ENCODE results near the gene TTC21A.
A peak's percentile ranks its signal among the peaks of the same experiment; 100 is the strongest.

Gene TTC21A

DNA sequence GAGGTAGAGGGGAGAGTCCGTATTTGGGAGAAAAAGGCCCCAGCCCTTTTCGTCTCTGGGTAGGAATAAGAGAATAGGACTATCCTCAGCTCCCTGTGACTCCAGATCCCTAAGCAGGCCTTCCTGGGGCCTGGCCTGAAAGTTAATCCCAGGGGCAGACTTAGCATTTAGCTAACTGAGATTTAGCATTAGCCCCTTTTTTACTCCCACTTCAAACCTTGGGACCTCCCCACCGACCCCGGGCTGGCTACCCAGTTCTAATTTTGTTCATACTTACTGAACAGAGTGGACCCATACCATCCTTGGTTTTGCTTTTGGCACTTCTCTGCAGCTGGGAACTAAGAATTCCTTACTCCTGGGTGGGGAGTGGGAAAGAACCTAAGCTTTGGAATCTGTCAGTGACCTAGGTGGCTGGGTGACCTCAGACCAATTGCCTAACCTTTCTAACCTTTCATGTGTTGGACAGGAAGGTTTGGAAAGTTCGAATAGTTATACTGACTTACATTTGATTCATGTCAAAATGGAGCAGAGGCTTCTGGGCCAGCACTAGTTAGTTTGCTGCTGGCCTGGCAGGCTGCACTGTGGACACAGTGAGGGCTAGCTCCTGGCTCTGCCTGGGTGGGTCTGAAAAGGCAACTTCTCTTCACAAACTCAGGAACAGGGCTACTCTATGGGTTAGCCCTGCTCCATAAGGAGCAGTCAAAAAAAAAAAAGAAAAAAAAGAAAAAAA is 11.6 kb downstream of the TTC21A start:
- no peak for DNase-seq

DNA sequence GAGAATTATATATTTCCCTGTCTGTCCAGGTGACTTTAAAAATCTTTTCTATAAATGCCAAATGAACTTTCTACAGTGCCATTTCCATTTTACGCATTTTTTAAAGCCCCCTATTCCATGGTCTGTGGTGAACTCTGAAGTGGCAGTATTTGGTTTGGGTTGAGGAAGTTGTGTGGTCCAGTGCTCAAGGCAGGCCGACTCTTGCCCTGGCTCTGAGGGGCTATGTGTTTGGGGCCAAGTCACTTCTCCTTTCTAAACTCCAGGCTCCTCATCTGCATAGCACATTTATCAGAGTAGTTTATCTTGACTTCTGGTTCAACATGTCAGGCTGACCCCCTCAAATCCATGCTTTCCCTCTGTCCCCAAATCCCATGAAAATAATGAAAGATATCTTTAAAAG is 14.1 kb downstream of the TTC21A start:
- no peak for DNase-seq

DNA sequence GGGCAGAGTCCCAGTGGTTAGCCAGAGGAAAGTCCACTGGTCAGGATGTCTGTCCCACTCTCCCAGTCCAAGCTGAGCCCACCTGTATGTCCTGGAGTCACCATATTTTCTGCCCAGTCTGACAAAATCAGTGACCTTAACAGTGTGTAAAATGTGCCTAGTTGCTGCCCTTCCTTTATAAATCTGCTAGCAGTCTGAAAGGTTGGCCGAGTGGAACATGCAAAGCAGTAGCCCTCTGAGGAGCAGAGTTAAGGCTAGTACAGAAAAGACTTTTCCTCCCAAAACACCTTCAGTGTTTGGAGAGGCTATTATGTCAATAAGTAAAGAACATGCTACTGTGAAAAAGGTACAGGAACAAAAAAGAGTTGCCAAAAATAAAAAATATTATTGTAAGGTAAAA is 15.3 kb downstream of the TTC21A start:
- no peak for DNase-seq

DNA sequence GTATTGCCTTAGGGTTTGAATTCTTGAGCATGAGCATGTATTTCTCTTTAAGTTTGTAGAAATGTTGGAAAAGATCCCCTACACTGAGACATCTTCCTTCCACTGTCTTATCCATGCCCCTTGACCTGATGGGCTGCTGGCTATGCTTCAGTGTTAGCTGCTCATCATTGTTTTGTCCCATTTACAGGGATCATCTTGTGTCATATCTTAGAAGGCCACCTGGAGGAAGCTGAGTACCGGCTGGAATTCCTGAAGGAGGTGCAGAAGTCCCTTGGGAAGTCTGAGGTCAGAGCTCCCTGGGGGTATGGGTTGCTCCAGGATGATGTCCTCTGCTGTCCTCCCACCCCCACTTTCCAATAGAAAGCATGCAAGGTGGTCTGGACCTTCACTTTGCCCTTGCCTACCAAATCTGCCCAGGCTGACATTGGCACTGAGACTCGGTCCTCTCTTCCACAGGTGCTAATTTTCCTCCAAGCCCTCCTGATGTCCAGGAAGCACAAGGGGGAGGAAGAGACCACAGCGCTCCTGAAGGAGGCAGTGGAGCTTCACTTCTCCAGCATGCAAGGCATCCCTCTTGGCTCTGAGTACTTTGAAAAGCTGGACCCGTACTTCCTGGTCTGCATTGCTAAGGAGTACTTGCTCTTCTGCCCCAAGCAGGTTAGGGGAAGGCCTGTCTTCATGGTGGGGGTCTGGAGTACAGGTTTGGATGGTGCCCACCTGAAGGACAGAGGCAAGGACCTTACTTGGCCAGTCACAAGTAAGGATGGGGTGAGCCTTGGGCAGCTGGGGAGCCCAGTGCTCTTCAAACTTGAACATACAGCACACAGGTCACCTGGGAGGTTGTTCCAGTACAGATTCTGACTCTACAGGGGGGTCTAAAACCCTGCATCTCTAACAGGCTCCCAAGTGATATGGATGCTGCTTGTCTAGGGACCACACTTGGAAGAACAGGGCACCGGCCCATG is 17.7 kb downstream of the TTC21A start:
- DNase-seq = no peak

DNA sequence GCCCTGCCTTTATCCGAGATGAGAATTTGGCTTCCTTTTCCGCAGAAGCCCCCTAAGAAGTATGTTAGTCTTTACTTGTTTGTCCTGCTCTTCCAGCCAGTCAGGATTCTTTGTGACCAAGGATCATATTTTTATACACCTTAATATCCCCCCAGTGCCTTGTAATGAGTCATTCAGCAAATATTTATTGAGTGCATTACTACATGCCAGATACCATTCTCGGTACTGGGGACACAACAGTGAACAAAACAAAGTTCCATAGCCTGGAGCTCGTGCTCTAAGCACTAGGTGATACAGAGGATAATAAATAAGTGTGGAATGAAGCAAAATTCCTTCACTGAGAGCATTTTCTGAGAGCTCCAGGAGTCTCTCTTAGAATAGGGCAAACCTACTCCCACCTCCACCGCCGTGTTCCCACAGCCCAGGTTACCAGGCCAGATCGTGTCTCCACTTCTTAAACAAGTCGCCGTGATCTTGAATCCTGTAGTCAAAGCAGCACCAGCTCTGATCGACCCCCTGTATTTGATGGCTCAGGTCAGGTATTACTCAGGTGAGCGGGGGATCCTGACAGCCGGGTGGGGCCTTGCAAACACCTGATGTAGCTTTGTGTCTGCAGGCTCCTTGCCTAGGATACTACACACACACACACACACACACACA is 18.5 kb downstream of the TTC21A start:
- no peak for DNase-seq

DNA sequence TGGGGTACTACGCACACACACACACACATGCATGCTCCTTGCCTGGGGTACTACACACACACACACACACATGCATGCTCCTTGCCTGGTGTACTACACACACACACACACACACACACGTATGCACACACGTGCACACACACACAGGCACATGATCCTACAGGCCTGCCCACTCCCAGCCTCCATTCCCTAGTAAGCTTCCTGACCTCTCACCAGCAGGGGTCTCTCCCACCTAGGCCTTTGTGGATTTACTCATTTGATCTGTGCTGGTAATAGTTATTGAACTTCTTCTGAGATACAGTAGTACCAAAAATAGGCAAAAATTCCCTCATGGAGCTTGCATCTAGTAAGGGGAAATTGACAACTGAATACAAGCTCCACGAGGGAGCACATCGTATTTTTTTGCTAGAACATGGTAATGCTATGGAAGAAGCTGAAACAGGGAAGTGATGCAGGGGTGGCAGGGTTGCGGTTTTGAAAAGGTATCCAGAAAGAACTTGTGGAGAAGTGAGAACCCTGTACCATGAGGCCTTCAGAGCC is 19.1 kb downstream of the TTC21A start:
- peak; percentile 29 for DNase-seq

DNA sequence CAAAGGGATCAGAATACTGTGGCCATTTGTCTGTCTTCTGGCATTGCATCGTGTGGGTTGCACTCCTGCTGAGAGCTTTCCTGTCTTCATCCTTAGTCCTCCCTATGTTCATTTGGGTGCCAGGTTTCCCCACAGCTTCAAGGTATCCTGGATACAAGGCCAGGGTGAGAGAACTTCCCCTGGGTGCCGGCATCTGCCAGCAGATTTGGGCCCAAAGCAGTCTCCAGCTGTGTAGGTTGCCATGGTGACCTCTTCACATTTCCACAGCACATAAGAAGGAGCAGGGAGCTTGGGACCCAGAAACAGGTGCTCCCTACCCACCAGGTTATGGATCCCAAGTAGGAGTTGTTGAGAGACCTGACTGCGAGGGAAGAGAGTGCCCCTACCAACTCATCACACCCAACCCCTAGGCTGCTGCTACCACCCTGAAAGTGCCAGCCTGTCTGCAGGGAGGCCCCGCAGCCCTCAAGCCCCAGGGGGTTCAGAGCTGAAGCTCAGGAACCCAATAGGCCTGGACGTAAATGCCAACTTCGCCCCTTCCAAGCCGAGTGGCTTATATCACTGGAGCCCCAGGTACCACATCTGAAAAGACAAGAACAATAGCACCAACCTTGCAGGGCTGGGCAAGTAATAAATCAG is 19.9 kb downstream of the TTC21A start:
- DNase-seq = no peak

DNA sequence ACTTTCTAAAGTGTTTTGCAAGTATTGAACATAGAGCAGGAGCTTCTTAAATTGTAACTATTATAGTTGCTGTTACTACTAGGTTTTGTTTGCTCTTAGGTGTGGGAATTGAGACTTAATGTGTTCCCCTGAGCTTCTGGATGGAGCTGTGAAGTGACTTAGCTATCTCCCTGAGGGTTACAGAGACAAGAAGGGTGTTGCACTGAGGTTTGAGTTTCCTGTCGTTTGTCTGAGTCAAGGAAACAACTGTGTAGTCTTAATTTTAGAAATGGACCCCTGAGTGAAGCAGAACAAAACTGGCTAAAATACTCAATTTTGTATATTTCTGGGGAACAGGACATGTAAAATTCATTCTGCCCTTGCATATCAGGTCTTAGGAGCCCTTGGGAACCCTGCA is 20.4 kb downstream of the TTC21A start:
- no peak for DNase-seq

DNA sequence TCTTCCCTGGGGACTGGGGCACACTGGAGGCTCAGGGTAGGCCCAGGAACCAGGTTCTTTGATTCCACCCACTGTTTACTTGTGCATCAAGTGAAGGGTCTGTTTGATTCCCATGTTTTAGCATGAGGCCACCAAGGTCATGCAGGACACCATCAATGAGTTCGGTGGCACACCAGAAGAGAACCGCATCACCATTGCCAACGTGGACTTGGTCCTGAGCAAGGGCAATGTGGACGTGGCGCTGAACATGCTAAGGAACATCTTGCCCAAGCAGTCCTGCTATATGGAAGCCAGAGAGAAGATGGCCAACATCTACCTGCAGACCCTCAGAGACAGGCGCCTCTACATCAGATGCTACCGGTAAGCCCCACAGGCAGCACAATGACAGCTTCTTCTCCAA is 21.5 kb downstream of the TTC21A start:
- no peak for DNase-seq

DNA sequence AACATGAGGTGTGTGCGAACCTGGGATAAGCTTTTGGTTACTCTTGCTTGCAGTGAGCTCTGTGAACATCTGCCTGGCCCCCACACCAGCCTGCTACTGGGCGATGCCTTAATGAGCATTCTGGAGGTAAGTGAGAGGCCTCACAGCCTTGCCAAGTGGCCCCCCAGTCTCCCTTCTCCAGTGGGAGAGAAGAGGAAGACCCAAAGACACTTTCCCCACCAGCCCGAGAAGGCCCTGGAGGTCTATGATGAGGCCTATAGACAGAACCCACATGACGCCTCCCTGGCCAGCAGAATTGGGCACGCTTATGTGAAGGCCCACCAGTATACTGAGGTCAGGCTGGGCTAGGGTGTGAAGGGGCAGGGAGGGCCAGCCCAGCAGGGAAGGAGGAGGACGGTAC is 22.5 kb downstream of the TTC21A start:
- DNase-seq = no peak

DNA sequence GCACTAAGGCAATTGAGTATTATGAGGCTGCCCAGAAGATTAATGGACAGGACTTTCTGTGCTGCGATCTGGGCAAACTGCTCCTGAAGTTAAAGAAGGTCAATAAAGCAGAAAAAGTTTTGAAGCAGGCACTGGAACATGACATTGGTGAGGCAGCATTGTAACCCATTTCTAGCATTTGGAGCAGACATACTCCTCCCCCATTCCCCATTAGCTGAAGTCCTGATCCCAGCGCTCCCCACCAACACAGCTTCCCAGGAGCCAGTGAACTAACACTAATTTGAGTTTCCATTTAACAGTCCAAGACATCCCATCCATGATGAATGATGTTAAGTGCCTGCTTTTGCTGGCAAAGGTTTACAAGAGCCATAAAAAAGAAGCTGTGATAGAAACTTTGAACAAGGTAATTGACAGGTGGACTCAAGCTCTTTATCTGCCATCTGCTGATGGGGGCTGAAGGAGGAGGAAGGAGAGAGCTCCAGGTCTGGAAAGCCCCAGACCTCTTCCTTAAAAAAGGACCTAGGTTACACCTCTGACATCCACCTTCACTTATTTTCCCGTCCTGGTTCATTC is 23.3 kb downstream of the TTC21A start:
- no peak for DNase-seq

DNA sequence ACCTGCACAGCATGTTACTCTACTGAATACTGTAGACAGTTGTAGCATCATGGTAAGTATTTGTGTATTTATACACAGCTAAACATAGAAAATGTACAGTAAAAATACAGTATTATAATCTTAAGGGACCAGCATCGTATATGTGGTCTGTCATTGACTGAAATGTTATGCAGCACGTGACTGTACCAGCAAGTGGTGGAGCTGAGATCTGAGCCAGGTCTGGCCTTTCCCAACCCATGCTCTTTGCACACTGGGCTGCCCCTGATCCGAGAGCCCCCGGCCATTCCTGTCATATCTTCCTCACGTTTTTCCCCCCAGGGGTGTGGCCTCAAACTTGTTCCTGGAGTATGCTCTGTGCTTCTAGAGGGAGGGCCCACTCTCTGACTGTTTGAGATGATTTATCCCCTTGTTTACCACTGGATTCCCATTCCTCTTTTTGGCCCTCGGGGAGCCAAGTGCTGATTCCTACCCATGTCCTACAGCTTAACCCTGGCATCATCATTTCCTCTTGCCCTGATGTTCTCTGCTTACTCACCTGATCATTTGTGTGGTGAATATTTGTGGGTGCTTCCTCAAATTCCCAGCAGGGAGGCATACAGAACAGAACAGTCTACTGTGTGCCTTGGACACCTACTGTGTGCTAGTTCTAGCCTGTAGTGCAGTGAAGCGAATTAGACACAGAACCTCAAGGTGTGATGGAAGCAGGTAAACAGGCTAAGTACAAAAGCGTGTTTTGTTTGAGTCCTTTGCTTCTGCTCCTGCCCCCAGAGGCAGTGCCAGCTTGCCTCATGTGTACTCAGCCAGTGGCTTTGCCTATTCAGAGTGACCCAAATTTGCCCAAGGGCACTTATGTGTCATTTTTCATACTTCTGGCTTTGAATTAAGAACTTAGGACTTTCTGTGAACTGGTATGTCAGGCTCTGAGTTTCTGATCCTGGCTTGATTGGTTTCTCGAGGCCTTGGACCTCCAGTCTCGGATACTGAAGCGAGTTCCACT is 24.9 kb downstream of the TTC21A start:
- DNase-seq = no peak

DNA sequence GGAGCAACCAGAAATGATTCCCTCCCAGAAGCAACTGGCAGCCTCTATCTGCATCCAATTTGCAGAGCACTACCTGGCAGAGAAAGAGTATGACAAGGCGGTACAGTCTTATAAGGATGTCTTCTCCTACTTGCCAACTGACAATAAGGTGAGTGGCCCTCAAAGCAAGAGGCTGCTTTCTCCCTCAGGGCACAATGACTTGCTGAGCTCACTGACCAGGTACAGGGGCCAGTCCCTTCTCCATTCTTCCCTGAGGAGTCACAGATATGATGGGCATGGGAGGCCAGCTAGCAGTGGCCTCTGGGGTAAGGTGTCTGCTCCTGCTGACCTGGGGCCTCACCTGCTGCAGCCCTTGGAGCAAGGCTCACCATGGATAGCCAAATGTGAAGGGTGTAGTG is 25.6 kb downstream of the TTC21A start:
- DNase-seq = no peak

DNA sequence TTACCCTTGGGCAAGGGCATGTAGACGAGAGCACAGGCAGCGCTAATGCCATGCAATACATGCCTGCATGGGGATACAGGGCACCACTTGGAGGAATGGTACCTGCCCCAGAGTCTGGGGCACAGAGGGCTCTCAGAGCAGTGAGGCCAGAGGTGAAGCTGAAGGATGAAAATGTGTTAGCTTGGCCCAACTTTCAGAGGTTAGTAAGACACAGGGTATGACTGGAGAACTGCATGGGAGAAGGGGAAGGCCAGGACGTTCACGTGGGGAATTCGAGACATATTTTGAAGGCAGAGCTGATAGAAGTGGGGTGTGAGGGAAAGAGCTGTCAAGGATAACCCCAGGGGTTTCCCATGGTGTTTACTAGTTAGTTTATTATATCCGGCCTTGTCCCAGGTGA is 26.3 kb downstream of the TTC21A start:
- DNase-seq = no peak

DNA sequence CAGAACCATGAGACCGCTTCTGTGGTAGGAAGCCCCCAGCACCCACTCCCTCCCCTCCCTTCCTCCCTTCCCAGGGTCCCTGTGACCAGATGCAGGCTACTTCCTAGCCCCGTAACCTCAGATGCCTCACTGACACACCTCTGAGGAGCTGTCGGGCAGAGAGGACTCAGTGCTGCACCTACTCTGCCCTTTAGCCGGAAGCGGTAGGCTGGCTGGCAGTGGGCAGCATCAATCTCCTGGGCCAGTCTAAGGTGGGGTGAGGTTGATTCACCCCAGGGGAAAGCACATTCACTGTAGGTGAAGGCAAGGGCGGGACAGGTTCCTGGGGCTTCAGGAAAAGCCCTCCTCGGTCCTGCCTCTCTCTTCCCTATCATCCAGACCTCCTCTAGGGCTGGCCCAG is 26.8 kb downstream of the TTC21A start:
- no peak for DNase-seq

DNA sequence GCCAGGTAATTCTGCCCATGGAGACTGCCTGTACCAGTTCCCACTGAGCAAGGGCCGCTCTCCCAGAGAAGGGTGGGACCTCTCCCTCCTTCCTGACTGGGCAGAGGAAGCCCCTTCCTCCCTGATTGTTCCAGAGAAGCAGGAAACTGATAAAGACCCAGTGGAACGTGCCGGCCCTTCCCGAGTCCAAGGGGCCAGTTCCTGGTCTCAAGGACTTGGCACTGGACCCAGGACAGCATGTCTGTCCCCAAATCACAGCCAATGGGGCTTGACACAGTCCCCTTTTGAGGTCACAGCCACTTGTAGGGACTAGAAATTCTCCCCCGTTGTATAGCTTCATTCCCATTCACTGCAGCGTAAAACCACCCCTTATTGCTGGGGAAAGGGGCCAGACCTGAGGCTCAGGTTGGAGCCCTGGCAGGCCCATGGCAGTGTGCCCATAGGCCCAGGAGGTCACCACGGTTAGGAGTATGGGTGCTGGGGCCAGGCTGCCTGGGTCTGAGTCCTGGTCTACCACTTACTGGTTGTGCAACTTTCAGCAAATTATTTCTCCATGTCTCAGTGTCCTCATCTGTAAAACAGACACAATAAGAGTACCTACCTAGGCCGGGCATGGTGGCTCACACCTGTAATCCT is 27.8 kb downstream of the TTC21A start:
- DNase-seq = no peak

DNA sequence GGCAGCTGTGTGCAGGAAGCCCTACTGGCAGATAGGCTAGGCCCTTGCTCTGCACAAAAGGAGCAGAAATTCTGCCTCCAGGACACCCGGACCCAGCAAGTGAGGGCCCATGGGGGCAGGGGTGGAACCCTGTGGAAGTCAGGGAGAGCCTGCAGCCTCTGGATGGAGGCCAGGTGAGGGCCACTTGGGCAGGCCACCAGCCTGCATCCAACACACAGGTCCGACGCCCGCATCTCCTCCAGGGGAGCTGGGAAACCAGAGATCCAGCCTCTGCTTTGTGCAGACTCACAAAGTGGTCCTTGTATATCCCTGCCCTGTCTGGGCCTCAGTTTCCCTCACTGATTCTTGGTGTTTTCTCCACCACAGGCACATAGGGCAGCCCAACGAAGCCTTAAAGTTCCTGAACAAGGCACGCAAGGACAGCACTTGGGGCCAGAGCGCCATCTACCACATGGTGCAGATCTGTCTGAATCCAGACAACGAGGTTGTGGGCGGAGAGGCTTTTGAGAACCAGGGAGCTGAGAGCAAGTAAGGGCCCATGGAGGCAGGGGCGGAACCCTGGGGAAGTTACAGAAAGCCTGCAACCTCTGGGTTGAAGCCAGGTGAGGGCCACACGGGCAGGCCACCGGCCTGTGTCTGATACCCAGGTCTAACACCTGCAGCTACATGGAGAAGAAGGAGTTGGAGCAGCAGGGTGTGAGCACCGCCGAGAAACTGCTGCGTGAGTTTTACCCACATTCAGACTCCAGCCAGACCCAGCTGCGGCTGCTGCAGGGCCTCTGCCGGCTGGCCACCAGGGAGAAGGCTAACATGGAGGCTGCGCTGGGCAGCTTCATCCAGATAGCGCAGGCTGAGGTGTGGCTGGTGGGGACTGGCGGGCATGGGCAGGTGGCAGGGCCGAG is 29.3 kb downstream of the TTC21A start:
- no peak for DNase-seq

DNA sequence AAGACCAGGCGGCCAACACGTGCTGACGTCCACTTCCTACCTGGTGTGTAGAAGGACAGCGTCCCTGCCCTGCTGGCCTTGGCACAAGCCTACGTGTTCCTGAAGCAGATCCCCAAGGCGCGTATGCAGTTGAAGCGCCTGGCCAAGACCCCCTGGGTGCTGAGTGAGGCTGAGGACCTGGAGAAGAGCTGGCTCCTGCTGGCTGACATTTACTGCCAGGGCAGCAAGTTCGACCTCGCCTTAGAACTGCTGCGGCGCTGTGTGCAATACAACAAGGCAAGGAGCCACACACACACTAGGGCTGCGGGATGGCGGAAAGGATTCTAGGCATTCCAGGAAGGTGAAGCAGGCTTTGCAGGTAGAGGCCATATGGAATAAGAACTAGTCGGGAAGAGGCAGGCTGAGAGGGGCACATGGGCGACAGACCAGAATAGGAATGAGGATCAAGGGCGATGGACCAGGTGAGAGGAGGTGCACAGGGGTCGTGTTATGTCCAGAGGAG is 30.0 kb downstream of the TTC21A start:
- DNase-seq = no peak
